IPS DF 19.7 (cell line): ENCODE results near the gene MPPE1.
"Not testable (repeated sequence)": the region's sequence is repeated elsewhere in the genome, so short reads cannot be mapped to it uniquely, and the experiment has no call there.

Source experiments
- DNase-seq: peaks from one replicate; pipeline ENCODE4 v3.0.0-alpha.2; 2013; ENCODE audit warnings: low read depth, low spot score

The MPPE1 gene

GRCh38 chr18:11925800-11926481 lies 17.8 kb upstream of the MPPE1 start:
- no peak for DNase-seq

GRCh38 chr18:11923450-11923849 lies 15.3 kb upstream of the MPPE1 start:
- DNase-seq: no peak

GRCh38 chr18:11919522-11919921 lies 11.4 kb upstream of the MPPE1 start:
- DNase-seq: not testable (repeated sequence)

- not testable (repeated sequence) for DNase-seq
Measured at GRCh38 chr18:11916880-11917279, 8.8 kb upstream of the MPPE1 start.

- no peak for DNase-seq
Measured at GRCh38 chr18:11909591-11910026, 1.5 kb upstream of the MPPE1 start.

- DNase-seq: no peak
Measured at GRCh38 chr18:11909061-11909455, 941 bp upstream of the MPPE1 start.

GRCh38 chr18:11906926-11907874 lies 917 bp downstream of the MPPE1 start:
- no peak for DNase-seq

- DNase-seq: no peak
Measured at GRCh38 chr18:11906176-11906575, 1.9 kb downstream of the MPPE1 start.

GRCh38 chr18:11905613-11906012 lies 2.5 kb downstream of the MPPE1 start:
- DNase-seq: no peak

- no peak for DNase-seq
Measured at GRCh38 chr18:11902522-11903292, 5.4 kb downstream of the MPPE1 start.

- no peak for DNase-seq
Measured at GRCh38 chr18:11901826-11902438, 6.2 kb downstream of the MPPE1 start.

- no peak for DNase-seq
Measured at GRCh38 chr18:11899063-11899462, 9.1 kb downstream of the MPPE1 start.

- DNase-seq: no peak
Measured at GRCh38 chr18:11897781-11898180, 10.3 kb downstream of the MPPE1 start.

- not testable (repeated sequence) for DNase-seq
Measured at GRCh38 chr18:11892438-11892837, 15.7 kb downstream of the MPPE1 start.

GRCh38 chr18:11891737-11892136 lies 16.4 kb downstream of the MPPE1 start:
- no peak for DNase-seq

- DNase-seq: no peak
Measured at GRCh38 chr18:11889284-11889683, 18.8 kb downstream of the MPPE1 start.

- DNase-seq: no peak
Measured at GRCh38 chr18:11888726-11889125, 19.4 kb downstream of the MPPE1 start.

- DNase-seq: no peak
Measured at GRCh38 chr18:11887328-11888128, 20.6 kb downstream of the MPPE1 start.

- no peak for DNase-seq
Measured at GRCh38 chr18:11886577-11887110, 21.5 kb downstream of the MPPE1 start.

- DNase-seq: no peak
Measured at GRCh38 chr18:11885278-11885947, 22.7 kb downstream of the MPPE1 start.
